SIG-M5 treated with dmso at 0.1 percent for 504 hours (cell line): ENCODE data around the gene CPEB4.

ENCODE experiments used
- DNase-seq: peaks from one replicate; lab custom pipeline; 2025; ENCODE audit not compliant: unreplicated experiment; lab: John Stamatoyannopoulos, UW

CPEB4 gene

GRCh38 chr5:173884402-173885053, 3.6 kb upstream of the CPEB4 start:
- DNase-seq, result no peak

GRCh38 chr5:173885054-173885443, 3.1 kb upstream of the CPEB4 start:
- no peak for DNase-seq

GRCh38 chr5:173885475-173886010, 2.6 kb upstream of the CPEB4 start:
- DNase-seq, result peak; percentile 47

- DNase-seq, result no peak
Measured at GRCh38 chr5:173886150-173886549, 2.0 kb upstream of the CPEB4 start.

DNA sequence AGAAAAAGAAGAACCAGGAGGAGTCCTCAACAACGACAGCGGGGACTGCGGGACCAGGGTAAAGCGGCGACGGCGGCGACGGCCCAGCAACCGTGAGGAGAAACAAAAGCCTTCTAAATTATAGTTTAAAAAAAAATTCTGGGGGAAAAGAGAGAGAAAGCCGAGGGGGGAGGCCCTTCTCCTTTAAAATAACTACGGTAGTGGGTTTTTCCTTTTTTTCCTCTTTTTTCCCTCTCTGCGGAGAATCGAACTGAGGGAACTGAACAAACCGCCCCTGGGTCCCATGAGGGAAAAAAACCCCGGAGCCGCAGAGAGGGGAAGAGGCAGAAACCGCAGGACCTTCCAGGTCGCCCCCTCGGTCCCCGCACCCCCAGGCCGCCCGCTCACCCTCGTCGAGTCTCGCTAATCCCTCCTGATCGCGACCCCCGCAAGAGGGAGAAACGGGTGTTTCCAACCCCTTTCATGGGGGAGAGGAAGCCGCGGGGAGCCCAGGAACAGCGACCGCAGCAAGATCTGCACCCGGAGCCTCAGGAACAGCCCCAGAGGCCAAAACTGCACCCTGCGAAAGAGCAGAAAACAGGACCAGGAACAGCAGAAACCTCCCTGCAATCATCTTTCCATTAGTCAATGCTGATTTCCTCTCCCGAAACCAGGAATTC, 453 bp downstream of the CPEB4 start:
- DNase-seq, result peak; percentile 39

GRCh38 chr5:173890195-173890991, 2.2 kb downstream of the CPEB4 start:
- no peak for DNase-seq

- no peak for DNase-seq
Measured at GRCh38 chr5:173891308-173892116, 3.4 kb downstream of the CPEB4 start.

- no peak for DNase-seq
Measured at GRCh38 chr5:173893192-173893561, 5.0 kb downstream of the CPEB4 start.

GRCh38 chr5:173895401-173896165, 7.4 kb downstream of the CPEB4 start:
- DNase-seq, result no peak

DNA sequence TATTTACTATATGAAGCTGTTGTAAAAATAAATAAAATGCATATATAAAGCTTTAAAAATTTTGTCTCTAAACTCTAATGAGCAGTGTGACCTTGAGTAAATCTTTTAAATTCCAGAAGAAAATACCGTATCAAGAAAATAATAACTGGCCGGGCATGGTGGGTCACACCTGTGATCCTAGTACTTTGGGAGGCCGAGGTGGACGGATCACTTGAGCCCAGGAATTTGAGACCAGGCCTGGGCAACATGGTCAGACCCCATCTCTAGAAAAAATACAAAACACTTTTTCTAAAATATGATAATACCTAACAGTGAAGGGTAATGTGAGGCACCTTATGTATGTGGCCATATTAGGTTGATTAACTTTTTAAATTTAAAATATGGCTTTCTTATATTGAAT, 8.5 kb downstream of the CPEB4 start:
- DNase-seq, result no peak

DNA sequence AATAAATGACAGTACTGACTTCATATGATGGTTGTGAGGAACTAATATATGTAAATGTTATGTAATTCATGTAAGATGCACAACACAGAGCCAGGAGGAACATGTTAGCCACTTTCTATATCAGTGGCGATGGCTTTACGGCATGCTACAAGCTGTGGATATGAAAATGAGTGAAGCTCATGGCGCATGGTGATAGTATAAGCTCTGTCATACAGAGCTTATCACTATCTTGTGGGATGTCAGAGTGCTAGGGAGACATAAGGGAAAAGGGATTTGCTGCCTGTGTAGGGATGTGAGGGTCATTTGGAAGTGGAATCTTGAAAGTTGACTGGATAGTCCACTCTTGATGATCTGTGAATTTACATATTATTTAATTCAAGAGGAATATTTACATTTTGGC, 13.6 kb downstream of the CPEB4 start:
- DNase-seq, result no peak

DNA sequence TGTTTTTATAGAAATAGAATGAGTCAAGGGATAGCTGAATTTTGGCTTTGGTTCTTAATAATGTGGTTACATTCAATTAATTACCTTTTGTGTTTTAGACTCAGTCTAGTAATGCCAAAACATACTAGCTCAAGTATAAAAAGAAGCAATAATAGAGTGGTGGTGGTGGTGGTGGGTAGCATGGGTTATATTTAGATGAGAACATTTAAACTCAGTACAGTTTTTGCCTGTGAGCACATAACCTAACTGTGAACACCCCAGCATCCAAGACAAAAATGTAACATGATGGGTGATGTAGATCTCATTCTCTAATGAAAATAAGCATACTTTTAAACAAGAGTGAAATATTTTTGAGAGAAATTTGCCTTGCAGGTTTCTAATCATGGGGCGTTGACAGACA, 14.2 kb downstream of the CPEB4 start:
- no peak for DNase-seq

DNA sequence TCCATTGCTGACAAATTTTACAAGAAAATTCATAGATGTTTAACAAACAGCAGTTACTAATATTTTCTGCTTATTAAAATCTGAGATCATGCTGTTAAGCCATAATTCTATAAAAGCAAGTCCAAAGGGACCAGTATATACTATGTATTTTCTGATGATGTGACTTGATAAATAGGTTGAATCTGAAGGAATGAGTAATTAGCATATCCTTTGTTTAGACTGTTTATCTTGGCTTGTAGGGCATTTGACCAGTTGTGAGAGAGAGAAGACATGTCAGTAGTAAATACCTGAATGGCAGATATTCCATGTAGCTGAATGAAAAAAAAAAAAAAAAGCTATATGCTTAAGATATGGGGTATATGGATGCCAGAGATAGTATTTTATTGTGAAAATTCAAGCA, 14.6 kb downstream of the CPEB4 start:
- DNase-seq, result no peak

GRCh38 chr5:173903396-173904140, 15.4 kb downstream of the CPEB4 start:
- no peak for DNase-seq

DNA sequence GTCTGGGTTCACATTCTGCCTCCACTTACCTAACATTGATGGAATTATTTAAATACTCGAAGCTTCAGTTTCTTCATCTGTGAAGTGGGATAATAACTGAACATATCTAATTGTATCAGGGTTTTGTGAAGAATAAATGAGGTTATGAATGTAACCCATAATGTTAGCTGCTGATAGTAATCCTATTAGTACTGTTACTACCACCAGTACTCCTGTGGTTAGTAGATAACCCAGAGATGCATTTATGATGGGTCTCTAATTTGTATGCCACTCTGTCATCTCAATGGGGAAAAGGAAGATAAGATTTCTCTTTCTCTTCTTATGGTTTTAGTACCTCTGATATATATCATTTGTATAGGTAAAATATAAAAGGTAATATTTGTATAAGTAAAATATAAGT, 16.0 kb downstream of the CPEB4 start:
- no peak for DNase-seq

GRCh38 chr5:173907284-173907683, 19.1 kb downstream of the CPEB4 start:
- DNase-seq, result no peak

GRCh38 chr5:173907686-173908371, 19.7 kb downstream of the CPEB4 start:
- no peak for DNase-seq

DNA sequence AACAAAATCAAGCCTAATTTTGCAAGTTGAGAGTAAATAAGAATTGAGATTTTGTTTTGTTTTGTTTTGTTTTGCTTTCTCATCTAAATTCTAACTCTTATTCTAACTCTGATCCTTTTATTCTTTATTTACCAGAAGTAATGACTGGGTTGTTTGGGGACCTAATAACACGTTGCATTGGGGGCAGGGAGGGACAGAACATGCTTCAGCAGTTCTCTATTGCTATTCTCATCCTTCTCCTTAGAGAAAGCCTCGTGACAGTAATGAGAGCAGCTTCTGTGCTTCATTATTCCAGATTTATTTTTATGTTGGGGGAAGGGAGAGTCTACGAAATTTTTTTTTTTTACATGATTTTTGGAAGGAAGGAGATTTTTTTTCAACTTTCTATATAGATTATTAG, 21.1 kb downstream of the CPEB4 start:
- no peak for DNase-seq

- DNase-seq, result no peak
Measured at GRCh38 chr5:173910215-173910614, 22.1 kb downstream of the CPEB4 start.
